ENCODE results near the gene LRMDA. TPM values are rescaled to one million over a fixed set of nuclear protein-coding genes. Genes with fewer than 3 reads are reported as not detected.

The LRMDA gene
- total RNA-seq, 4 donors from 2014 or later = 12.0 to 15.9 (median 13.9) TPM

GRCh38 chr10:76466836-76467503 is 1035.5 kb downstream of the LRMDA start:
- TF ChIP-seq CTCF (IDR thresholded peaks at IDR 0.05) = no peak
- DNase-seq (ENCODE audit: low spot score) (no peak), ATAC-seq (ENCODE audit: low FRiP score) (no peak)

GRCh38 chr10:76469675-76470074 is 1038.3 kb downstream of the LRMDA start:
- TF ChIP-seq CTCF (IDR thresholded peaks at IDR 0.05) = no peak
- ATAC-seq (ENCODE audit: low FRiP score) (no peak), DNase-seq (ENCODE audit: low spot score) (no peak)

- DNase-seq (ENCODE audit: low spot score) (no peak), ATAC-seq (ENCODE audit: low FRiP score) (no peak)
- TF ChIP-seq CTCF (IDR thresholded peaks at IDR 0.05) = no peak
Measured at GRCh38 chr10:76479103-76479790, 1047.8 kb downstream of the LRMDA start.

GRCh38 chr10:76481178-76481577 is 1049.8 kb downstream of the LRMDA start:
- TF ChIP-seq CTCF (IDR thresholded peaks at IDR 0.05) = no peak
- DNase-seq (ENCODE audit: low spot score) (no peak), ATAC-seq (ENCODE audit: low FRiP score) (no peak)

- TF ChIP-seq CTCF (IDR thresholded peaks at IDR 0.05) = no peak
- ATAC-seq (ENCODE audit: low FRiP score) (no peak), DNase-seq (ENCODE audit: low spot score) (no peak)
Measured at GRCh38 chr10:76487582-76487981, 1056.2 kb downstream of the LRMDA start.

GRCh38 chr10:76488602-76489001 is 1057.2 kb downstream of the LRMDA start:
- ATAC-seq (ENCODE audit: low FRiP score) = no peak
- no peak for TF ChIP-seq CTCF (IDR thresholded peaks at IDR 0.05)
- DNase-seq (ENCODE audit: low spot score) = no peak

- ATAC-seq (ENCODE audit: low FRiP score) (no peak), DNase-seq (ENCODE audit: low spot score) (no peak)
- TF ChIP-seq CTCF (IDR thresholded peaks at IDR 0.05) = no peak
Measured at GRCh38 chr10:76491216-76491615, 1059.8 kb downstream of the LRMDA start.

Measured in omental fat pad (tissue), 4 donors.